Thymus (tissue), 11 donors: ENCODE results near the gene TCERG1. TPM values are rescaled to one million over a fixed set of nuclear protein-coding genes. Genes with fewer than 3 reads are reported as not detected.

Experiments
- DNase-seq, 9 donors: peaks; one replicate each; pipeline ENCODE4 v3.0.0-alpha.2; 2013; ENCODE audit warnings: low spot score in 9 of 9, low read depth in 6 of 9, missing footprints in 1 of 9
- H3K27ac ChIP-seq, 2 donors: one replicate each; pipeline ENCODE4 v1.5.1; 2013; ENCODE audit warnings: control low read depth in 1 of 2, low read depth in 1 of 2, low read length in 1 of 2, mild to moderate bottlenecking in 1 of 2, moderate library complexity in 1 of 2
- H3K27me3 ChIP-seq, 2 donors: one replicate each; pipeline ENCODE4 v1.5.1; 2013; ENCODE audit warnings: low read length in 1 of 2; ENCODE audit not compliant: control insufficient read depth in 2 of 2, insufficient read depth in 1 of 2
- H3K36me3 ChIP-seq, 2 donors: one replicate each; pipeline ENCODE4 v1.5.1; 2013; ENCODE audit warnings: low read length in 1 of 2, mild to moderate bottlenecking in 1 of 2, moderate library complexity in 1 of 2; ENCODE audit not compliant: control insufficient read depth in 2 of 2, insufficient read depth in 2 of 2
- H3K4me1 ChIP-seq, 2 donors: one replicate each; pipeline ENCODE4 v1.5.1; 2013; ENCODE audit warnings: low read length in 2 of 2; ENCODE audit not compliant: control insufficient read depth in 2 of 2, insufficient read depth in 2 of 2
- H3K4me3 ChIP-seq, 2 donors: one replicate each; pipeline ENCODE4 v1.5.1; 2013; ENCODE audit warnings: low read length in 2 of 2, control low read depth in 1 of 2, mild to moderate bottlenecking in 1 of 2
- H3K9me3 ChIP-seq, 2 donors: one replicate each; pipeline ENCODE4 v1.5.1; 2013; ENCODE audit warnings: low read length in 1 of 2, mild to moderate bottlenecking in 1 of 2; ENCODE audit not compliant: control insufficient read depth in 2 of 2, insufficient read depth in 1 of 2
- WGBS: extraction: QIAGEN DNeasy Blood & Tissue Kit; methylation state at CpG from one replicate; pipeline ENCODE4 v1.1.7; 2013; 5-methylcytosine and 5-hydroxymethylcytosine counted together
- polyA plus RNA-seq: library from polyadenylated mRNA; stranded (reverse); fragments of 200-250 nt; gene quantifications from one replicate; pipeline ENCODE4 v1.2.3, GENCODE V29; 2013
- total RNA-seq: library from RNA; stranded (reverse); fragments of 120-200 nt; gene quantifications from one replicate; pipeline ENCODE4 v1.2.4, GENCODE V29; 2013
- donor health status: healthy.

TCERG1 gene
- total and polyA plus RNA-seq, 2 donors = 40.5 to 103 TPM

GRCh38 chr5:146419696-146420095, 27.4 kb upstream of the TCERG1 start:
- Histone ChIP-seq H3K36me3 (no peaks in the 10 kb centered on the region), H3K27ac (no peak overlapping the region), H3K4me3 (no peak overlapping the region), H3K27me3 (peaks cover 0 to 2% of the 10 kb centered on the region in 2 donors), H3K4me1 (no peaks in the 10 kb centered on the region), H3K9me3 (no peaks in the 10 kb centered on the region)
- DNase-seq = no peak

DNA sequence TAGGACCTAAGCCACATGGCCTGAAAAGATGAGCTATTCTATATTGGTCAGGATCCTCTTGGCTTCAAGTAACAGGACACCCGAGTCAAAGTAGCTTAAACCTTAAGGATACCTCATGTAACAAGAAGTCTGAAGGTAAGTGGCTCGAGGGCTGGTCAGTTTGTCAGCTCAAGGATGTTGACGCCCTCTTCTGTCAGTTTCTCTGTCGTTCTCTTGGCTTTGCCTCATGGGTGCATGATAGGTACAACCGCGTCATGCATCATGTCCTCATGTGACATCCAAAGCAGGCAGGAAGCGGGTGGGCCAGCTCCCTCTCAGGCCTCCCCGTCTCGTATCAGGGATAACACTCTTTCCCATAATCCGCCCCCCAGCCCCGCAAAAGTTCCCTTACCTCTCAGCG, 22.1 kb upstream of the TCERG1 start:
- Histone ChIP-seq H3K27ac (no peak overlapping the region), H3K9me3 (no peaks in the 10 kb centered on the region), H3K36me3 (no peaks in the 10 kb centered on the region), H3K27me3 (peaks cover 0 to 14% of the 10 kb centered on the region in 2 donors), H3K4me1 (no peaks in the 10 kb centered on the region), H3K4me3 (no peak overlapping the region)
- WGBS = 90% methylated on average over 12 of the region's 12 CpGs
- no peak for DNase-seq

GRCh38 chr5:146426305-146426704, 20.8 kb upstream of the TCERG1 start:
- WGBS = 93% methylated on average over 5 of the region's 5 CpGs
- no peaks in the 10 kb centered on the region for H3K9me3 ChIP-seq
- no peak for DNase-seq

DNA sequence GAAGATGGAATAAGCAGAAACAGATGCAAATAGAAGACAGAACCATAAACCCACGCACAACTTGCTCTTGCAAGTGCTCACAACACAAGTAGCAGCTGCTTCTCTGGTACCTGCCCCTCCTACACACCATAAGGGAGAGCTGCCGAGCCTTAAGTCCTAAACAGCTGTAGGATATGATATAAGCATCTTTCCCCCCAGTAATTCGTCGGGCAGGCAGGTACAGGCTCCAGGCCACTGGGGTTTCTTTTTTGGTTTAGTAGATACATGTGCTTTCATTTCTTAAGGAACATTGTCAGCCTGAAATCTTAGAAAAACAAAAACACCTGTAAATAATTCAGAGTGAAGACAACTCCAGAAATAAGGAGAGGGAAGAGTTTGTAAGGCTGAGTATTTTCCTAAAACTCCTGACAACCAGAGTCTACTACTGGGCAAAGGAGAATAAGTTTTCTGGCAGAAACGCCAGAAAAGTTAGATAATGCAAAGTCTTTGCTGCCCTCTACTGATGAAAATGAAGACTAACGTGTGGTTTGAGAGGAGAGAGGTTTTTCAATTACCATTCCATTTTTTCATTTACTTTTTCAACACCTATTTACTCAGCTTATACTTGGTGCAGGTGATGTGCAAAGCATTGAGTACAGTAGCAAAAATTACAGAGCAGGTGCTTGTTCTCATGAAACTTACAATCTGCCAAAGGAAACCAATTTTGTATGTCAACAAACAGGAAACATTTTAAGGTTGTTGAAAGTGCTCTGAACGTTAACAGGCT, 20.1 kb upstream of the TCERG1 start:
- H3K4me1 ChIP-seq = no peaks in the 10 kb centered on the region
- H3K36me3 ChIP-seq = no peaks in the 10 kb centered on the region
- peak in 3 of 9 donors; percentile 2 to 49 (median 11) for DNase-seq
- no peak overlapping the region for H3K4me3 ChIP-seq
- peaks cover 0 to 14% of the 10 kb centered on the region in 2 donors for H3K27me3 ChIP-seq
- H3K9me3 ChIP-seq = no peaks in the 10 kb centered on the region
- H3K27ac ChIP-seq = no peak overlapping the region
- WGBS = 43% methylated on average over 7 of the region's 7 CpGs

More at GRCh38 chr5:146426305-146426704, 20.8 kb upstream of the TCERG1 start:
- H3K36me3 ChIP-seq = no peaks in the 10 kb centered on the region
- H3K27ac ChIP-seq = no peak overlapping the region
- no peaks in the 10 kb centered on the region for H3K4me1 ChIP-seq
- H3K27me3 ChIP-seq = peaks cover 0 to 14% of the 10 kb centered on the region in 2 donors
- no peak overlapping the region for H3K4me3 ChIP-seq

- Histone ChIP-seq H3K27ac (no peak overlapping the region), H3K4me3 (no peak overlapping the region), H3K9me3 (no peaks in the 10 kb centered on the region), H3K27me3 (peaks cover 0 to 16% of the 10 kb centered on the region in 2 donors), H3K36me3 (no peaks in the 10 kb centered on the region), H3K4me1 (no peaks in the 10 kb centered on the region)
- 51% methylated on average over 4 of the region's 4 CpGs for WGBS
- DNase-seq = no peak
Observed at GRCh38 chr5:146427619-146427997, 19.5 kb upstream of the TCERG1 start.

DNA sequence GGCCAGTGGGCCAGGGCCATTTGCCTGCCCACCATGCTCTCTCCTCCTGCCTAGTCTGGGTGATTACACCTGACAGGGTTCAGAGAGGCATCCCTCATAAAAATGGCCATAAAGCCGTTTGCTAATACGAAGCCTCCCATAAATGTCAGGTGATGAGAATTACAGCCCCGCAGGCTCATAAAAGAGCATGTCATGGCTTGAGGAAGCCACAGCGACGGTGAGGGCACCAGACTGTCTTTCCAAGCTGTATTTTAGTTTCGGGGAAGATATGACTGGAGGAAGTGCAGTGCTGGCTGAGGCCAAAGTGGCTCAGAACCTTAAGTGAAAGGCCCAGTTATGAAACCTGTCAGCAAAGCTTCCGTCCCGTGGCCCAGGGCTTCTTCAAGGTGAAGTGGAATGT, 18.5 kb upstream of the TCERG1 start:
- no peak for DNase-seq
- H3K9me3 ChIP-seq = no peaks in the 10 kb centered on the region
- 55% methylated on average over 8 of the region's 8 CpGs for WGBS
- peaks cover 0 to 16% of the 10 kb centered on the region in 2 donors for H3K27me3 ChIP-seq
- no peaks in the 10 kb centered on the region for H3K36me3 ChIP-seq
- H3K4me1 ChIP-seq = no peaks in the 10 kb centered on the region
- H3K27ac ChIP-seq = no peak overlapping the region
- no peak overlapping the region for H3K4me3 ChIP-seq

GRCh38 chr5:146440353-146440752, 6.8 kb upstream of the TCERG1 start:
- H3K9me3 ChIP-seq = no peaks in the 10 kb centered on the region
- no peak overlapping the region for H3K27ac ChIP-seq
- DNase-seq = no peak
- H3K4me1 ChIP-seq = no peaks in the 10 kb centered on the region
- 87% methylated on average over 1 of the region's 1 CpG for whole genome bisulfite sequencing
- H3K36me3 ChIP-seq = no peaks in the 10 kb centered on the region
- H3K27me3 ChIP-seq = peaks cover 2 to 4% of the 10 kb centered on the region in 2 donors
- no peak overlapping the region for H3K4me3 ChIP-seq

- no peak for DNase-seq
- Histone ChIP-seq H3K36me3 (no peaks in the 10 kb centered on the region), H3K4me1 (no peaks in the 10 kb centered on the region), H3K27ac (no peak overlapping the region), H3K4me3 (no peak overlapping the region), H3K27me3 (peaks cover 2 to 4% of the 10 kb centered on the region in 2 donors), H3K9me3 (no peaks in the 10 kb centered on the region)
- WGBS = 95% methylated on average over 5 of the region's 5 CpGs
Observed at GRCh38 chr5:146440870-146441495, 6.2 kb upstream of the TCERG1 start.

DNA sequence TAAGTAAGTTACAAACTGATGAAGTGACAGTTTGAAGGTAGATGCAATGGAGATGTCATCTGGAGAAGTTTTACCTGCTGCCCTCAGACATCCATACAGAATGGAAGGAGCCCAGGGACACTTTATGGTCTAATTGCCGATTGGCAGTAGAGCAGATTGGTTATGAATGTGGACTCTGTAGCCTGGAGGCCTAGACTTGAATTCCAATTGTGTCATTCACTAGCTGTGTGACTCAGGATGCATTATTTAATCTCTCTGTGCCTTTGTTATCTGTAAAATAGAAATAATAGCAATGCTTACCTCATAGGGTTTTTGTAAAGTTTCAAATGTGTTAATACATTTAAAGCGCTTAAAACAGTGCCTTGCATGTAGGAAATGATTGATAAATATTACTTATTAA, 5.2 kb upstream of the TCERG1 start:
- WGBS = 96% methylated on average over 2 of the region's 2 CpGs
- peaks cover 2 to 4% of the 10 kb centered on the region in 2 donors for H3K27me3 ChIP-seq
- peaks cover 0 to 4% of the 10 kb centered on the region in 2 donors for H3K9me3 ChIP-seq
- no peaks in the 10 kb centered on the region for H3K36me3 ChIP-seq
- no peak for DNase-seq
- no peak overlapping the region for H3K27ac ChIP-seq
- H3K4me1 ChIP-seq = peaks cover 0 to 5% of the 10 kb centered on the region in 2 donors
- no peak overlapping the region for H3K4me3 ChIP-seq
